ENCODE data around the gene CHADL. TPM values are rescaled to one million over a fixed set of nuclear protein-coding genes. Genes with fewer than 3 reads are reported as not detected.
"Not testable (repeated sequence)": the region's sequence is repeated elsewhere in the genome, so short reads cannot be mapped to it uniquely, and the experiment has no call there.

The CHADL gene
- total RNA-seq, 1 donor from 2014 or later: 0.43 TPM

GRCh38 chr22:41263704-41264103, 23.0 kb upstream of the CHADL start:
- TF ChIP-seq CTCF (IDR thresholded peaks at IDR 0.05): no peak
- no peak for DNase-seq (ENCODE audit: extremely low spot score, unreplicated experiment)
- Mint-ChIP-seq H3K27me3 (ENCODE audit: unreplicated experiment) (no peaks in the 10 kb centered on the region), H3K27ac (ENCODE audit: unreplicated experiment) (no peak overlapping the region), H3K36me3 (ENCODE audit: unreplicated experiment) (peaks cover 23% of the 10 kb centered on the region), H3K9me3 (ENCODE audit: unreplicated experiment) (no peaks in the 10 kb centered on the region), H3K4me1 (ENCODE audit: unreplicated experiment) (peaks cover 4% of the 10 kb centered on the region), H3K4me3 (ENCODE audit: unreplicated experiment) (no peak overlapping the region)

GRCh38 chr22:41262250-41262765, 21.6 kb upstream of the CHADL start:
- H3K27me3 Mint-ChIP-seq (ENCODE audit: unreplicated experiment): no peaks in the 10 kb centered on the region
- no peak overlapping the region for H3K4me3 Mint-ChIP-seq (ENCODE audit: unreplicated experiment)
- H3K27ac Mint-ChIP-seq (ENCODE audit: unreplicated experiment): no peak overlapping the region
- H3K36me3 Mint-ChIP-seq (ENCODE audit: unreplicated experiment): peaks cover 24% of the 10 kb centered on the region
- no peak for DNase-seq (ENCODE audit: extremely low spot score, unreplicated experiment)
- H3K9me3 Mint-ChIP-seq (ENCODE audit: unreplicated experiment): no peaks in the 10 kb centered on the region
- peaks cover 7% of the 10 kb centered on the region for H3K4me1 Mint-ChIP-seq (ENCODE audit: unreplicated experiment)
- TF ChIP-seq CTCF (IDR thresholded peaks at IDR 0.05): no peak

GRCh38 chr22:41261541-41262249, 21.0 kb upstream of the CHADL start:
- DNase-seq (ENCODE audit: extremely low spot score, unreplicated experiment): no peak
- Mint-ChIP-seq H3K4me1 (ENCODE audit: unreplicated experiment) (peaks cover 13% of the 10 kb centered on the region), H3K36me3 (ENCODE audit: unreplicated experiment) (peaks cover 23% of the 10 kb centered on the region), H3K27ac (ENCODE audit: unreplicated experiment) (no peak overlapping the region), H3K4me3 (ENCODE audit: unreplicated experiment) (no peak overlapping the region), H3K9me3 (ENCODE audit: unreplicated experiment) (no peaks in the 10 kb centered on the region), H3K27me3 (ENCODE audit: unreplicated experiment) (no peaks in the 10 kb centered on the region)
- no peak for TF ChIP-seq CTCF (IDR thresholded peaks at IDR 0.05)

- Mint-ChIP-seq H3K4me1 (ENCODE audit: unreplicated experiment) (peaks cover 14% of the 10 kb centered on the region), H3K36me3 (ENCODE audit: unreplicated experiment) (peaks cover 20% of the 10 kb centered on the region), H3K4me3 (ENCODE audit: unreplicated experiment) (no peak overlapping the region), H3K27ac (ENCODE audit: unreplicated experiment) (no peak overlapping the region), H3K9me3 (ENCODE audit: unreplicated experiment) (no peaks in the 10 kb centered on the region), H3K27me3 (ENCODE audit: unreplicated experiment) (no peaks in the 10 kb centered on the region)
- TF ChIP-seq CTCF (IDR thresholded peaks at IDR 0.05): no peak
- no peak for DNase-seq (ENCODE audit: extremely low spot score, unreplicated experiment)
Observed at GRCh38 chr22:41260871-41261270, 20.1 kb upstream of the CHADL start.

- not testable (repeated sequence) for H3K27ac Mint-ChIP-seq (ENCODE audit: unreplicated experiment); H3K4me3 Mint-ChIP-seq (ENCODE audit: unreplicated experiment); DNase-seq (ENCODE audit: extremely low spot score, unreplicated experiment); H3K27me3 Mint-ChIP-seq (ENCODE audit: unreplicated experiment); H3K9me3 Mint-ChIP-seq (ENCODE audit: unreplicated experiment)
- H3K36me3 Mint-ChIP-seq (ENCODE audit: unreplicated experiment): peaks cover 23% of the 10 kb centered on the region
- peaks cover 14% of the 10 kb centered on the region for H3K4me1 Mint-ChIP-seq (ENCODE audit: unreplicated experiment)
Observed at GRCh38 chr22:41259756-41260155, 19.0 kb upstream of the CHADL start.
